Liver (tissue), 9 donors: ENCODE results near the gene OSGEP. TPM values are rescaled to one million over a fixed set of nuclear protein-coding genes. Genes with fewer than 3 reads are reported as not detected.

Experiments
- DNase-seq: peaks from one replicate; pipeline ENCODE4 v3.0.0-alpha.2; 2017; ENCODE audit warnings: low spot score
- H3K27ac ChIP-seq, 2 donors: one replicate each; pipeline ENCODE4 v1.7.0; 2013; ENCODE audit warnings: inconsistent platforms in 2 of 2, low read length in 2 of 2, control low read depth in 1 of 2, low read depth in 1 of 2, mild to moderate bottlenecking in 1 of 2
- H3K27me3 ChIP-seq, 4 donors: one replicate each; pipeline versions ENCODE4 v1.6.1 to v1.7.0; 2013; ENCODE audit warnings: low read length in 3 of 4, inconsistent platforms in 1 of 4, mild to moderate bottlenecking in 1 of 4, moderate library complexity in 1 of 4; ENCODE audit not compliant: control insufficient read depth in 4 of 4, insufficient read depth in 4 of 4
- H3K36me3 ChIP-seq, 4 donors: one replicate each; pipeline versions ENCODE4 v1.6.1 to v1.7.0; 2013; ENCODE audit warnings: low read length in 3 of 4, mild to moderate bottlenecking in 3 of 4, low read depth in 1 of 4, moderate library complexity in 1 of 4; ENCODE audit not compliant: control insufficient read depth in 4 of 4, insufficient read depth in 3 of 4
- H3K4me1 ChIP-seq, 4 donors: one replicate each; pipeline versions ENCODE4 v1.6.1 to v1.7.0; 2013; ENCODE audit warnings: low read length in 3 of 4, mild to moderate bottlenecking in 3 of 4, moderate library complexity in 1 of 4; ENCODE audit not compliant: control insufficient read depth in 4 of 4, insufficient read depth in 4 of 4
- H3K4me3 ChIP-seq, 3 donors: one replicate each; pipeline versions ENCODE4 v1.6.1 to v1.7.0; 2013; ENCODE audit warnings: low read length in 3 of 3, control low read depth in 1 of 3, low read depth in 1 of 3, mild to moderate bottlenecking in 1 of 3
- H3K9ac ChIP-seq, 2 donors: one replicate each; pipeline ENCODE4 v1.7.0; 2013; ENCODE audit warnings: low read length in 2 of 2, mild to moderate bottlenecking in 2 of 2, moderate library complexity in 2 of 2, control low read depth in 1 of 2, low read depth in 1 of 2
- H3K9me3 ChIP-seq, 4 donors: one replicate each; pipeline versions ENCODE4 v1.6.1 to v1.7.0; 2013; ENCODE audit warnings: low read length in 3 of 4; ENCODE audit not compliant: control insufficient read depth in 4 of 4
- FOXA2 ChIP-seq: IDR thresholded peaks from 2 replicates; pipeline ENCODE4 v1.6.1; 2016; ENCODE audit warnings: antibody characterized with exemption
- GABPA ChIP-seq, 2 donors: IDR thresholded peaks in 1 of 2; conservative IDR thresholded peaks in 1 of 2; 2 replicates each; pipeline ENCODE4 v1.6.1; 2016; ENCODE audit warnings: antibody characterized with exemption in 2 of 2, mild to moderate bottlenecking in 1 of 2, moderate library complexity in 1 of 2
- HNF4A ChIP-seq, 2 donors: conservative IDR thresholded peaks; 2 replicates each; pipeline ENCODE4 v1.6.1; 2016; ENCODE audit warnings: antibody characterized with exemption in 2 of 2, mild to moderate bottlenecking in 2 of 2
- HNF4G ChIP-seq: IDR thresholded peaks from 2 replicates; pipeline ENCODE4 v1.6.1; 2016; ENCODE audit warnings: antibody characterized with exemption
- NR2F2 ChIP-seq: IDR thresholded peaks from 2 replicates; pipeline ENCODE4 v1.6.1; 2016; ENCODE audit warnings: antibody characterized with exemption
- RAD21 ChIP-seq, 2 donors: IDR thresholded peaks; 2 replicates each; pipeline ENCODE4 v1.6.1; 2016; ENCODE audit warnings: antibody characterized with exemption in 2 of 2, mild to moderate bottlenecking in 2 of 2
- RXRA ChIP-seq, 2 donors: IDR thresholded peaks; 2 replicates each; pipeline ENCODE4 v1.6.1; 2017 to 2018; ENCODE audit warnings: antibody characterized with exemption in 2 of 2, mild to moderate bottlenecking in 1 of 2
- SP1 ChIP-seq: IDR thresholded peaks from 2 replicates; pipeline ENCODE4 v1.6.1; 2018; ENCODE audit warnings: antibody characterized with exemption, mild to moderate bottlenecking
- TAF1 ChIP-seq: conservative IDR thresholded peaks from 2 replicates; pipeline ENCODE4 v1.6.1; 2016; ENCODE audit warnings: antibody characterized with exemption, mild to moderate bottlenecking
- YY1 ChIP-seq: IDR thresholded peaks from 2 replicates; pipeline ENCODE4 v1.6.1; 2016; ENCODE audit warnings: antibody characterized with exemption, mild to moderate bottlenecking
- WGBS: extraction: QIAGEN DNeasy Blood & Tissue Kit; methylation state at CpG from one replicate; pipeline ENCODE4 v1.1.7; 2013; 5-methylcytosine and 5-hydroxymethylcytosine counted together
- polyA plus RNA-seq, 2 donors: library from polyadenylated mRNA; stranded (reverse) in 1 of 2; unstranded in 1 of 2; fragments of 200-250 nt in 1 of 2; fragments of >200 nt in 1 of 2; fragmentation: Nextera tagmentation in 1 of 2; extraction: Ambion mirVana in 1 of 2; gene quantifications; one replicate each; pipeline versions ENCODE4 v1.2.1 to v1.2.3, GENCODE V29; 2013 to 2015
- total RNA-seq, 2 donors: library from RNA; depleted of rRNA; stranded (reverse); fragments of >200 nt; gene quantifications; one replicate each; pipeline ENCODE4 v1.2.3, GENCODE V29; 2014
- TF ChIP-seq, protein P1 (sequence below): fragments of 150-350 bp; IDR thresholded peaks from 2 replicates; pipeline ENCODE4 v1.5.1; 2017; ENCODE audit warnings: improper control_type of control experiment, low read depth, low read length; ENCODE audit not compliant: missing input control
- TF ChIP-seq, protein P2 (sequence below): IDR thresholded peaks from 2 replicates; pipeline ENCODE4 v1.6.1; 2016; ENCODE audit warnings: antibody characterized with exemption
- TF ChIP-seq, protein P3 (sequence below): IDR thresholded peaks from 2 replicates; pipeline ENCODE4 v1.6.1; 2016; ENCODE audit warnings: antibody characterized with exemption
- donor health status: healthy.
- donor health status: healthy.
- donor health status: healthy.
- donor health status: healthy.
- donor health status: healthy.

Gene OSGEP
- total and polyA plus RNA-seq, 4 donors: 18.1 to 39.0 (median 24.8) TPM

DNA sequence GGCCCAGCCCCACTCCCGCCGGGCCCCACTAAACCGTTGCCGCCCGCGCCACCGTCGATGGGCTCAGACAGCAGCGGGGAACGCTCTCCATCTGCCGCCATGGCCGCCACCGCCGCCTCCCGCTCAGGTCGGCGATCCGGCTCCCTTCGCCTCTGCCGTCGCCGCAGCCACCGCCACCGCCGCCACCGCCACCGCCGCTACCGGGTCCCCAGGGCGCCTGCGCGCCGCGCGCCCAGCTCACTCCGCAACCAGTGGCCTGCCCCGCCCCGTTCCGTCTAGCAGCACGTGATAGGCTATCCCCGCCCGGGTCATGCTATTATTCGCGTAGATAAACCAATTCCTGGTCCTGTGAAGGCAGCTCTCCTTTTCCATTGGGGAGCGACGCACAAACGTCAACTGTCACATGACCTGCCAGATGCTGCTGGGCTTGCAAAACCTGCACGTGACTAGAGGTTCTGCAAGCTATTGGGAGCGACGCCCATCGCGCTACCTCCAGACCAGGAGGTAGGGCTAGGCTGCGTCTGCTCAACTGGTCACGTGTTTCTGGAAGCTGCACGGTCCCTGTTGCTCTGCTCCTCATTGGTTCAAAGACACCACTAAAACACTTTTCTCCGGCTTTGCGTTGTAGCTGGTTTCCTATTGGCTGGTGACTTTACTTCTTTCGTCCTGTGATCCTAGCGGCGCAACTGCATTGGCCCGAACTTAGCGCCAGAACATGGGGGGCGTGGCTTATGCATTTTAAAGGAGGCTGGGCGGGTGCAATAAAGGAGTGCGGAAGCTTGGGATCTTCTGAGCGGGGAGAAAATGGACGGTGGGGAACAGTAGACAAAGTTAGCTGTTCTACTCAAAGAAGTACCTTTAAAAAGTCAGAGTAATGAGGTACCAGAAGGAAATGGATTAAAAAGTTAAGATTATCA, 6.9 kb upstream of the OSGEP start, which contains the start of gene PIP4P1 (continued):
- TF ChIP-seq HNF4A (conservative IDR thresholded peaks at IDR 0.05): peak in 1 of 2 donors; percentile 15

DNA sequence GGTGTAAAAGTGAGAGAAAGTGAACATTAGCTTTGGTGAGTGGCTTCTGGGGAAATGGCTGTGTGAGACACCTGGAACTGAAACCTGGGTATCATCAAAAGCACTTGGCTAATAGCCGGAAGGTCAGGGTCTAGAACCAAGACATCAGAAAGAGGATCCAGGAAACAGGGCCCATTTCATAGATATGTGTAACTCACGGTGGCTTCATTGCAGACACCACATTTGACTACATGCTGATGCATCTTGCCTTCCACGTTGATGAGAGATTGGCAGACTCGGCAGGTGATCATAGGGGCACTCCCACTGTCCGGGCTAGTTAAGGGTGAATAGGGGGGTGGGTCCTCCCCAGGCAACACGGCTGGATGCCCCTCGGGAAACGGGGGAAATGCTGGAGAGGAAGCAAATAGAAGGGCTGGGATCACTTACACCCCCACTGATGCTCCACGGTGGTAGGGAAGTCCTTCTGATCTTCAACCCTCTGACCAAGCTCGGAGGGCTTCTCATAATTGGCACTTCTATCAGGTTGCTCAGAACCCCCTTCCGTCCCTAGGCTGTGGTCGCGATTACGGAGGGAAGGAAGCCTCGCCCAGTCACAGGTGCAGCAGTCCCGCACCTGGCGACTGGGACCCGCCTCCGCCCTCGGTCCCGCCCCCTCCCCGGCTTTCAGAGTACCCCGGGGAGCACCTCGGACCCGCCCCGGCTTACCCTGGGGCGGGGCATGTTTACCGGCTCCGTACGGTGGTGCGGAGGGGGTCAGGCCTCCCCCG, 6.0 kb upstream of the OSGEP start:
- no peaks in the 10 kb centered on the region for H3K27me3 ChIP-seq
- DNase-seq: peak; percentile 61
- peaks cover 0 to 29% (median 20%) of the 10 kb centered on the region in 4 donors for H3K4me1 ChIP-seq

DNA sequence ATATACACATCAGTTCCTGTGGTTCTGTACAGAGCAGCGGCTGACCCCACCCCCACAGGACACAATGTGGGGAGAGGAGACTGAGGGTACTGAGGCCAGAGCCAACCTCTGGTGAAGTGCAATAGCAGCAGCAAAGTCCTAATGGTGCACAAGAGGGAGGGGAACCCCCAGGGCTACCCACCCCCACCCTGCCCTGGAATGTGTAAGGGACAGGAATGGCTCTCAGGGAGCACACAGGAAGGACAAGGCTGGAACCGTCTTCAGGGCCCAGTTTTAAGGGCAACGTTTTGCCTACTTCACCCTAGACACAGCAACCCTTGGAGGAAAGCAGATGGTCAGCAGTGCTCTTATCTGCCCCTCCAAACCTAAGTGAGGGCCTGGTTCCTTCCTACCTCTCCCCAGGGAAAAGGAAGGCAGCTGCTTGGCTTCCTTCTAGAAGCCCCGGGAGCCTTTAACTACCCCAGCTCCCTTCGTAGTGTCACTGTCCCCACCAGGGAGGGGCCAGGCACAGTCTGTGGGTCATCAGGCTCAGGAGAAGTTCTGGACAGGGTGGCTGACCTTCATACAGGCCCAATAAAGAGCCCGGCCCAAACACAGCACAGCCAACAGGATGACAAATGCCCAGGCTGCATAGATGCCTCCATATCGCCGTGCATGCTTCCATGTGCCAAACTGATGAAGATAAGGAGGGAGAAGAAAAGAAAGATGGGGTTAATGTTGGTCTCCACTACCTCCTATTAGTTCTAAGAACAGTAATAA, 3.6 kb upstream of the OSGEP start:
- H3K4me3 ChIP-seq: no peak overlapping the region
- no peak overlapping the region for H3K27ac ChIP-seq
- no peak for DNase-seq
- H3K9me3 ChIP-seq: no peaks in the 10 kb centered on the region
- H3K27me3 ChIP-seq: no peaks in the 10 kb centered on the region
- H3K9ac ChIP-seq: no peak overlapping the region
- H3K4me1 ChIP-seq: peaks cover 4 to 37% (median 28%) of the 10 kb centered on the region in 4 donors
- peaks cover 7 to 29% (median 26%) of the 10 kb centered on the region in 4 donors for H3K36me3 ChIP-seq
- WGBS: 75% methylated on average over 8 of the region's 8 CpGs
- TF ChIP-seq SP1: no peak
- no peak for TF ChIP-seq TAF1
- no peak for TF ChIP-seq HNF4G
- no peak for TF ChIP-seq GABPA (IDR thresholded peaks at IDR 0.05 in 1 of 2, conservative IDR thresholded peaks at IDR 0.05 in 1 of 2)
- no peak for TF ChIP-seq RAD21 (IDR thresholded peaks at IDR 0.05)
- TF ChIP-seq, protein P1, sequence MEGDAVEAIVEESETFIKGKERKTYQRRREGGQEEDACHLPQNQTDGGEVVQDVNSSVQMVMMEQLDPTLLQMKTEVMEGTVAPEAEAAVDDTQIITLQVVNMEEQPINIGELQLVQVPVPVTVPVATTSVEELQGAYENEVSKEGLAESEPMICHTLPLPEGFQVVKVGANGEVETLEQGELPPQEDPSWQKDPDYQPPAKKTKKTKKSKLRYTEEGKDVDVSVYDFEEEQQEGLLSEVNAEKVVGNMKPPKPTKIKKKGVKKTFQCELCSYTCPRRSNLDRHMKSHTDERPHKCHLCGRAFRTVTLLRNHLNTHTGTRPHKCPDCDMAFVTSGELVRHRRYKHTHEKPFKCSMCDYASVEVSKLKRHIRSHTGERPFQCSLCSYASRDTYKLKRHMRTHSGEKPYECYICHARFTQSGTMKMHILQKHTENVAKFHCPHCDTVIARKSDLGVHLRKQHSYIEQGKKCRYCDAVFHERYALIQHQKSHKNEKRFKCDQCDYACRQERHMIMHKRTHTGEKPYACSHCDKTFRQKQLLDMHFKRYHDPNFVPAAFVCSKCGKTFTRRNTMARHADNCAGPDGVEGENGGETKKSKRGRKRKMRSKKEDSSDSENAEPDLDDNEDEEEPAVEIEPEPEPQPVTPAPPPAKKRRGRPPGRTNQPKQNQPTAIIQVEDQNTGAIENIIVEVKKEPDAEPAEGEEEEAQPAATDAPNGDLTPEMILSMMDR: no peak
- TF ChIP-seq, protein P2, sequence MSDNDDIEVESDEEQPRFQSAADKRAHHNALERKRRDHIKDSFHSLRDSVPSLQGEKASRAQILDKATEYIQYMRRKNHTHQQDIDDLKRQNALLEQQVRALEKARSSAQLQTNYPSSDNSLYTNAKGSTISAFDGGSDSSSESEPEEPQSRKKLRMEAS: no peak
- TF ChIP-seq NR2F2: no peak

More for the DNA sequence above, 6.0 kb upstream of the OSGEP start:
- peak overlapping the region; percentile 79 to 89 for H3K27ac ChIP-seq
- TF ChIP-seq HNF4A (conservative IDR thresholded peaks at IDR 0.05) (no peak), GABPA (IDR thresholded peaks at IDR 0.05 in 1 of 2, conservative IDR thresholded peaks at IDR 0.05 in 1 of 2) (no peak), RAD21 (IDR thresholded peaks at IDR 0.05) (no peak), YY1 (no peak), HNF4G (no peak), TAF1 (no peak), SP1 (no peak), RXRA (IDR thresholded peaks at IDR 0.05) (no peak), FOXA2 (no peak)
- TF ChIP-seq, protein P1: no peak
- TF ChIP-seq, protein P2: no peak
- TF ChIP-seq, protein P3, sequence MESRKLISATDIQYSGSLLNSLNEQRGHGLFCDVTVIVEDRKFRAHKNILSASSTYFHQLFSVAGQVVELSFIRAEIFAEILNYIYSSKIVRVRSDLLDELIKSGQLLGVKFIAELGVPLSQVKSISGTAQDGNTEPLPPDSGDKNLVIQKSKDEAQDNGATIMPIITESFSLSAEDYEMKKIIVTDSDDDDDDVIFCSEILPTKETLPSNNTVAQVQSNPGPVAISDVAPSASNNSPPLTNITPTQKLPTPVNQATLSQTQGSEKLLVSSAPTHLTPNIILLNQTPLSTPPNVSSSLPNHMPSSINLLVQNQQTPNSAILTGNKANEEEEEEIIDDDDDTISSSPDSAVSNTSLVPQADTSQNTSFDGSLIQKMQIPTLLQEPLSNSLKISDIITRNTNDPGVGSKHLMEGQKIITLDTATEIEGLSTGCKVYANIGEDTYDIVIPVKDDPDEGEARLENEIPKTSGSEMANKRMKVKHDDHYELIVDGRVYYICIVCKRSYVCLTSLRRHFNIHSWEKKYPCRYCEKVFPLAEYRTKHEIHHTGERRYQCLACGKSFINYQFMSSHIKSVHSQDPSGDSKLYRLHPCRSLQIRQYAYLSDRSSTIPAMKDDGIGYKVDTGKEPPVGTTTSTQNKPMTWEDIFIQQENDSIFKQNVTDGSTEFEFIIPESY: no peak
- peak overlapping the region; percentile 79 to 87 (median 82) for H3K4me3 ChIP-seq
- no peaks in the 10 kb centered on the region for H3K9me3 ChIP-seq
- H3K9ac ChIP-seq: peak overlapping the region; percentile 59 to 76
- peaks cover 7 to 29% (median 26%) of the 10 kb centered on the region in 4 donors for H3K36me3 ChIP-seq
- 7% methylated on average over 32 of the region's 32 CpGs for WGBS
